WERI-Rb-1 (cell line): ENCODE measurements around the gene NKPD1.

Experiments used
- DNase-seq: peaks from one replicate; pipeline ENCODE4 v3.0.0-alpha.2; 2020
- H3K27ac ChIP-seq: fragments of 250-450 bp; sonication (Bioruptor Pico); 2 replicates; pipeline ENCODE4 v1.5.1; 2020; ENCODE audit warnings: mild to moderate bottlenecking, moderate library complexity
- H3K27me3 ChIP-seq: fragments of 250-450 bp; sonication (Bioruptor Pico); 2 replicates; pipeline ENCODE4 v1.5.1; 2021; ENCODE audit warnings: mild to moderate bottlenecking, low read depth, moderate library complexity; ENCODE audit not compliant: insufficient read depth, severe bottlenecking
- H3K36me3 ChIP-seq: fragments of 250-450 bp; sonication (Bioruptor Pico); 2 replicates; pipeline ENCODE4 v1.5.1; 2020; ENCODE audit warnings: mild to moderate bottlenecking, moderate library complexity
- H3K4me3 ChIP-seq: 2 replicates; pipeline ENCODE4 v1.5.1; 2011; ENCODE audit warnings: low read depth, mild to moderate bottlenecking, control low read depth, low read length
- H3K9me3 ChIP-seq: fragments of 250-450 bp; sonication (Bioruptor Pico); 2 replicates; pipeline ENCODE4 v1.5.1; 2021; ENCODE audit warnings: mild to moderate bottlenecking, moderate library complexity; ENCODE audit not compliant: severe bottlenecking
- TF ChIP-seq, protein P1 (sequence below): IDR thresholded peaks from 2 replicates; pipeline ENCODE4 v1.5.1; 2011; ENCODE audit warnings: low read depth, mild to moderate bottlenecking, control low read depth, inconsistent platforms, low read length

Gene NKPD1

DNA sequence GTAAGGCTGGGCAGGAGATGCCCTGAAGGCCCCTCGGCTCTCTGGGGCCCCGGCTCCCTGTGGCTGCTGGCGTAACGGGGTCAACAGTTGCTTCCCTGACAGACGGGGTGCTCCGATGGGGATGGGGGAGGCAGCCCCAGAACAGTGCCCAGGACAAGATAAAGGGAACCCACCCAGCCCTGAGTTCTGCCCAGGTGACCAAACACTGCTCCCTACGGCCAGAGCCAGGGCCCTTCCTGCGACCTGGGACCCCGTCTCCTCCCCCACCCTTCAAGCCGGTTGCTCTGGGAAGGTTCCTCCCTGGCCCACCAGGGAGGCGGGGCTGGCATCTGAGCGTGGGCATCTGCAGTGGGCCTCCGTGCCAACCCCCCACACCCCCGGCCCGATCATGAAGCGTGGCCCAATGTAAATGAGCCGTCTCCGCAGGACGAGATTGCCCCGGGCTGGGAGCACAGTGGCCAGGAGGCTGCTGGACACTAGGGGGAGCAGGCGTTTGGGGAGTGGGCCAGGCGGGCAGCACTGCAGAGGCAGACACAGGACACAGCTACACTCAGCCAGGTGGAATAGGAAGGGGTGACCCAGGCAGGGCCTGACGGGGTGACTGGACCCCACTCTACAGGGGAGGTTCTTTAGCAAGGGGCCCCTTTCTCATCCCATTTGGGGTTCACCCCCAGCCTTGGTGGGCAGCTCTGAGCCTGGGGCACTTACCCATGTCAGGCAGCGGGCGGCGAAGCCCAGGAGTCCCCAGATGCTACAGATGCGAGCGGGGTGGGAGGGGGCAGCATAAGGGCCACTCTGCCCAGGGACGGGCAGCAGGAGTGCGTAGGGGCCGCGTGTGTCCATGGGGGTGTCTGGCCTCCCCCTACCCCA is 1.2 kb upstream of the NKPD1 start:
- H3K4me3 ChIP-seq, result no peak overlapping the region
- DNase-seq, result peak; percentile 75
- peak overlapping the region; percentile 41; the same call in 1 of the 2 replicates for H3K27ac ChIP-seq
- no peaks in the 10 kb centered on the region for H3K9me3 ChIP-seq
- TF ChIP-seq, protein P1, sequence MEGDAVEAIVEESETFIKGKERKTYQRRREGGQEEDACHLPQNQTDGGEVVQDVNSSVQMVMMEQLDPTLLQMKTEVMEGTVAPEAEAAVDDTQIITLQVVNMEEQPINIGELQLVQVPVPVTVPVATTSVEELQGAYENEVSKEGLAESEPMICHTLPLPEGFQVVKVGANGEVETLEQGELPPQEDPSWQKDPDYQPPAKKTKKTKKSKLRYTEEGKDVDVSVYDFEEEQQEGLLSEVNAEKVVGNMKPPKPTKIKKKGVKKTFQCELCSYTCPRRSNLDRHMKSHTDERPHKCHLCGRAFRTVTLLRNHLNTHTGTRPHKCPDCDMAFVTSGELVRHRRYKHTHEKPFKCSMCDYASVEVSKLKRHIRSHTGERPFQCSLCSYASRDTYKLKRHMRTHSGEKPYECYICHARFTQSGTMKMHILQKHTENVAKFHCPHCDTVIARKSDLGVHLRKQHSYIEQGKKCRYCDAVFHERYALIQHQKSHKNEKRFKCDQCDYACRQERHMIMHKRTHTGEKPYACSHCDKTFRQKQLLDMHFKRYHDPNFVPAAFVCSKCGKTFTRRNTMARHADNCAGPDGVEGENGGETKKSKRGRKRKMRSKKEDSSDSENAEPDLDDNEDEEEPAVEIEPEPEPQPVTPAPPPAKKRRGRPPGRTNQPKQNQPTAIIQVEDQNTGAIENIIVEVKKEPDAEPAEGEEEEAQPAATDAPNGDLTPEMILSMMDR, result peak; percentile 82
- no peaks in the 10 kb centered on the region; the same call in 1 of the 2 replicates for H3K36me3 ChIP-seq
- no peaks in the 10 kb centered on the region for H3K27me3 ChIP-seq

DNA sequence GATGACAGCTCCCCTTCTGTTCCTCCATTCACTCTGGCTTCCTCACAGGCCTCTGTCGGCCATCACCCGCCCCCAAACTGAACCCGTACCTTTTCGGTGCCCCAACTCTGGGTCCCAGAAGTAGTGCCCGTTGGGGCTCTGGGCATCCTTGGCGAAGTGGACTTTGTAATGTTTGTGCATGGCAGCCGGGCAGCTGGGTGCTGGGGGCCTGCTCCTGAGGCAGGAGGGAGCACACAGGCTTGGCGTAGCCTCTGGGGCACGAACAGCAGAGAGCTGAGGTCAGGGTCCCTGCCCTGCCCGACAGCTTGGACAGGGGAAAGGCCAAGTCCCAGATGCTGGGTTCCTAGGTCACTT is 834 bp downstream of the NKPD1 start:
- no peaks in the 10 kb centered on the region for H3K27me3 ChIP-seq
- no peaks in the 10 kb centered on the region; the same call in 1 of the 2 replicates for H3K36me3 ChIP-seq
- peak overlapping the region; percentile 26; the same call in 1 of the 2 replicates for H3K27ac ChIP-seq
- no peaks in the 10 kb centered on the region for H3K9me3 ChIP-seq
- peak; percentile 7 for DNase-seq
- TF ChIP-seq, protein P1, result no peak
- H3K4me3 ChIP-seq, result no peak overlapping the region

DNA sequence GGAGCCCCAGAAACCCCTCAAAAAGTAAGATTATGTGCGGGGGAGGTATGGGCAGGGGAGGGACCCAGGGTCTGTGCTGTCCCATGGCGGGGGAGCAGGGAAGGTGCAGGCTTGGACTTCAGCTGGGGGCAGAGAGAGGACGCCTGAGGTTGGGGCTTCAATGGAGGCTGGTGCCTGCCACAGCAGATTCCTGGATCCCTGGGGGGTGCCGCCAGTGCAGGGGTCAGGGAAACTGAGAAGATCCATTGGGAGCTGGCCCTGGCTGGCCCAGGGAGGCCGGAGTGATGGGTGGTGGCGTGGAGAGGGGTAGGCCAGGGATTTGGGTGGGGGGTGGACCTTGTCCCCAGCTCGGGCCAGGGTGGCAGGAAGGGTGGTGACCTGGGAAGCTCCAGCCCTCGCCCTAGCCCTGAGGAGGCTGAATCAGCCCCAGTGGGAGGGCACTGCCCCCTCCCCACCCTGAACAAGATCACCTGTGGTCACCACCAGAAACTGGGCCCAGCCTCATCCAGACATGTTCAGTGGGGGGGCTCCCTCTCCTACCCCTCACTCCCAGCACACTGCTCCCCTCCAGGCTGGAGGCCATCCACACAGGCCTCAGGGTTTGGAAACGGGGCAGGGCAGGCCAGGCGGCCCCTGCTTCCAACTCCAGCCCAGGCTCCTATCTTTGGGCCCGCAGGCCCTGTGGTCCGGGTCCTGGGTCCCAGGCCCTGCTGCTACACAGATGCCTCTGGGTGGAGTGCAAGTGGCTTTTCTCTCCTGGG is 1.4 kb downstream of the NKPD1 start:
- no peaks in the 10 kb centered on the region for H3K36me3 ChIP-seq
- H3K27me3 ChIP-seq, result no peaks in the 10 kb centered on the region
- peak overlapping the region; percentile 26; the same call in 1 of the 2 replicates for H3K27ac ChIP-seq
- no peak overlapping the region for H3K4me3 ChIP-seq
- TF ChIP-seq, protein P1, result no peak
- H3K9me3 ChIP-seq, result no peaks in the 10 kb centered on the region
- DNase-seq, result peak; percentile 6

DNA sequence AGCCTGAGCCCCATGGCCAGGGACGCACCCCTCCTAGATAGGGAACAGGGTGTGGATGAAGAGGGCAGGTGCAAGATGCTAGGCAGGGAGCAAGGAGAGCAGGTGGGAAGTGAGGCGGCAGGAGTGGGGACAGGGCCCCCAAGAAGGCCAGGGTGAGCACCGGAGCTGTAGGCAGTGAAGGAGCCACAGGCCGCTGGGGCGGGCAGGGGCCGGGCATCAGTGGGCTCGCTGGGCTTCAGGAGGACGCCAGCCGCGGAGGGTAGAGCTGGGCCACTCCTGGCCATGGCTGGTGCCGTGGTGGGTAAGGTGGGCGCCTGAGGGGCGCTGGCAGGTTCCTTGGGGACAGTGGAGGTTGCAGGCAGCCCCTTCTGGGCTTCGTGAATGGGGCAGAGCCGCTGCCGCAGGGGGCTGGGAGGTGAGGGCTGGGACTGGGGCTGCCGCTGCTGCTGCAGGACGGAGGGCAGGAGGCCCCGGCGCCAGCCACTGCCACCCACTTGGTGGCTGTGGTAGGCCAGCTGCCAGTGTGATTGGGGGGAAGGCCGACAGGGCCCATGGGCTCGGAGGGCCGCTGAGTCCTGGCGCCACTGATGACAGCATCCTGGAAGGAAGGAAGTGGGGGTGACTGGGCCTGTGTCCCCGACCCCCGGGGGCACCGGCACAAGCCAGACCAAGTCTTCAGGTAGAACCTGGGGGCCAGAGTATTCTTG is 2.1 kb downstream of the NKPD1 start:
- no peaks in the 10 kb centered on the region for H3K9me3 ChIP-seq
- H3K27ac ChIP-seq, result peak overlapping the region; percentile 49
- no peak for DNase-seq
- H3K27me3 ChIP-seq, result no peaks in the 10 kb centered on the region
- TF ChIP-seq, protein P1, result no peak
- no peak overlapping the region for H3K4me3 ChIP-seq
- no peaks in the 10 kb centered on the region for H3K36me3 ChIP-seq

DNA sequence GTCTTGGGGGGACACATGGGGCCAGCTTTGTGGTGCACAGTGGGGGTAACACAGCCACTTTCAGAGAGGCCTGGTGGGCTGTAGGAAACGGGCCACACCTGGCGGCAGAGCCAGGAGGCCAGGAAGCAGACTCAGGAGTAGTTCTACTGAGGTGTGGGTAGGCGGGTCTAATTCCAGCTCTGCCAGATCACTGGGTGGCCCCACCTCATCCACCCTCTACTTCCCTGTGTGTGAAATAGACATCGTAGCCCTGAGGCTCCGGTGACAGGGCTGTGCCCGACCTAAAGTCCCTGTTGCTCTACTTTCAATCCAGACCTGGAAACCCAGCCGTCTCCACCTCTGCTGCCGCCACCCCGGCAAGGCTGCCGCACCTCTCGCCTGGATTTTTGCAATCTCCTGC is 4.0 kb downstream of the NKPD1 start:
- DNase-seq, result peak; percentile 27
- TF ChIP-seq, protein P1, result no peak
- Histone ChIP-seq H3K9me3 (no peaks in the 10 kb centered on the region), H3K4me3 (no peak overlapping the region), H3K36me3 (peaks cover 8% of the 10 kb centered on the region), H3K27ac (peak overlapping the region; percentile 72), H3K27me3 (no peaks in the 10 kb centered on the region)
